Measurements from ENCODE around the gene PTCHD4. TPM values are rescaled to one million over a fixed set of nuclear protein-coding genes. Genes with fewer than 3 reads are reported as not detected.

The PTCHD4 gene
- total and polyA plus RNA-seq, 2 of the 13 experiments (the other 11 are each of a cell fraction or from before 2014, with no cell fraction given) = 28.4 to 32.9 TPM

DNA sequence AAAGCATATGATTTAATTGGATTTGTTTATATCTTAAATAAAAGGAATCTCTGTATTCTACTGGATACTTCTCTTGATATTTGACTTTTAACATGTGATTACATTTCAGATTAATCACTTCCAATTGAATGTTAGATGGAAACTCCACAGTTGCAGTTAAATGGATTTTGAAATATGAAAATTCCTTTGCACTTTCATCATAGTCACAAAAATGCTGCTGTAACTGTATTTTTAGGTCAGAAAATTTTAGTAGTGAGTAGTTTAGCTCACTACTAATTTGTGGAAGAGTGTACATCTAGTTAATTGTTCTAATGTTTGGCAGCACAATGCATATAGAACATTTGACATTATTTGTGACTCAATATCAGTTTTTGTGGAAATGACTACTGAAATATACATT lies 26.8 kb downstream of the PTCHD4 start:
- H3K79me2 ChIP-seq (ENCODE audit: insufficient read depth, low read length) = peaks cover 78% of the 10 kb centered on the region
- POLR2A ChIA-PET = no interaction called here
- no peak overlapping the region for H2AFZ ChIP-seq (ENCODE audit: low read length)
- TF ChIP-seq DPF2 (CRISPR knock-in tag; IDR thresholded peaks at IDR 0.05; ENCODE audit: borderline replicate concordance, low read depth) (no peak), NFKBIZ (CRISPR knock-in tag; IDR thresholded peaks at IDR 0.05) (no peak), GTF2F1 (IDR thresholded peaks at IDR 0.05; ENCODE audit: low read length) (no peak), ZNF136 (CRISPR knock-in tag; IDR thresholded peaks at IDR 0.05; ENCODE audit: low read depth) (no peak), SMARCE1 (IDR thresholded peaks at IDR 0.05; ENCODE audit: borderline replicate concordance) (no peak), ZNF775 (CRISPR knock-in tag; IDR thresholded peaks at IDR 0.05; ENCODE audit: borderline replicate concordance) (no peak), SP2 (CRISPR knock-in tag; IDR thresholded peaks at IDR 0.05) (no peak)
- peaks cover 27% of the 10 kb centered on the region for H4K20me1 ChIP-seq (ENCODE audit: insufficient read depth, low read length)
- in situ Hi-C loops (cut with HindIII; ENCODE audit: extremely low pct_ligation_motif_present, low pct_unique_long_range_greater_than_20kb) = no loop called here
- H3K9me3 ChIP-seq (ENCODE audit: low read length) = no peaks in the 10 kb centered on the region
- no peak for ATAC-seq
- BruUV-seq (replicated peaks) = no TSS peak
- FAIRE-seq = no peak
- intact Hi-C loops (cut with micrococcal nuclease; ENCODE audit: unreplicated experiment) = loop anchor here (10.0 kb wide), 1 partner anchor 391 kb away; no protein-coding TSS in a partner anchor
- DNase-seq (ENCODE audit: low spot score) = no peak
- no peak overlapping the region for H3K4me3 ChIP-seq (replicated peaks in 1 of 3; ENCODE audit: insufficient read depth in 1 of 3, low read depth in 2 of 3, low read length in 3 of 3)
- CTCF ChIA-PET (ENCODE audit: low intra/inter-chr PET ratio, low total read pairs) = no interaction called here
- H3K4me2 ChIP-seq (ENCODE audit: low read depth, low read length) = no peak overlapping the region
- no peaks in the 10 kb centered on the region for H3K27me3 ChIP-seq (ENCODE audit: control insufficient read depth in 1 of 2, insufficient read depth in 2 of 2, low read length in 2 of 2)
- H3K4me1 ChIP-seq (ENCODE audit: insufficient read depth, low read length) = peaks cover 22% of the 10 kb centered on the region
- no peak overlapping the region for H3K27ac ChIP-seq (ENCODE audit: extremely low read length, insufficient read depth, low read length)
- H3K36me3 ChIP-seq (replicated peaks in 1 of 2; ENCODE audit: control insufficient read depth in 1 of 2, insufficient read depth in 2 of 2, low read length in 2 of 2) = peaks cover 5 to 18% of the 10 kb centered on the region in 2 experiments
- H3K9ac ChIP-seq (ENCODE audit: insufficient read depth, low read depth, low read length) = no peak overlapping the region

DNA sequence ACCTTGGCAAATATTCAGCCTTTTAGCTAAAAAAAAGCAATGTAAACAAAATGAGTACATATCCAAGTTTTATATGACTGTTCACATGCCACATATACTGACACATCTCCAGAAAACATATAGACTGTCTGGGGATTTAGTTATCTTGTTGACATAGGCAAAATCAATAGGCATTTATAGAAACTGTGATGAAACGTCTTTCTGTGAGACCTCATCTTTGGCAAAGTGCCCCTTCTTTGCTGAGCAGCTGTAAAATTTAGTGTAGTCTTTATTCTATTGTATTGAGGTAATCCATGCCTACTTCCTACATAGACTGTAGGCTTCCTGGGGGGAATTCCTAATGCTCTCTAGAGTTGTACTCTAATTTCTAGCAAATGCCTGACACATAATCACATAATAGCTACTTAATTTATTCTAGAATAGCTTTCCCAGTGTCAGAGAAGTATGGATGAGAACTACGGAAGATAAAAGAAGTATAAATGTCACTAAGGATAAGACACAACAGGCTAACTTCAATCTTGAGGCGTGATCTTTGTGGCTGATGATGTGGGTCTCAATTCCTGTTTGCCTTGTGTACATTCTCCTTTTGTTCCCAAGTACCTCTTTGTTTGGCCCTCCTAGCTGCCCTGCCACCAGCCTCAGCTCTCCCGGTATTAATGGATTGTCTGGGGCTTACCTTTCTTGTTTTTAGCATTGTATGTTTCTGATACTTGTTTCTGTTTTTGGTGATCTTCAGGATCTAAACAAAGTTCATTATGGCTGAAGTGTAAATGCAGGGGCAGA lies 30.6 kb downstream of the PTCHD4 start:
- CTCF ChIA-PET (ENCODE audit: low intra/inter-chr PET ratio, low total read pairs) = no interaction called here
- no peak overlapping the region for H3K4me2 ChIP-seq (ENCODE audit: low read depth, low read length)
- peaks cover 16% of the 10 kb centered on the region for H4K20me1 ChIP-seq (ENCODE audit: insufficient read depth, low read length)
- no peak overlapping the region for H2AFZ ChIP-seq (ENCODE audit: low read length)
- peaks cover 22% of the 10 kb centered on the region for H3K4me1 ChIP-seq (ENCODE audit: insufficient read depth, low read length)
- H3K4me3 ChIP-seq (replicated peaks in 1 of 3; ENCODE audit: insufficient read depth in 1 of 3, low read depth in 2 of 3, low read length in 3 of 3) = no peak overlapping the region
- ATAC-seq (peak; percentile 42; the same call in 2 of the 3 replicates), DNase-seq (ENCODE audit: low spot score) (peak; percentile 62), FAIRE-seq (no peak)
- no peak overlapping the region for H3K27ac ChIP-seq (ENCODE audit: extremely low read length, insufficient read depth, low read length)
- in situ Hi-C loops (cut with HindIII; ENCODE audit: extremely low pct_ligation_motif_present, low pct_unique_long_range_greater_than_20kb) = no loop called here
- H3K9ac ChIP-seq (ENCODE audit: insufficient read depth, low read depth, low read length) = no peak overlapping the region
- peaks cover 4 to 13% of the 10 kb centered on the region in 2 experiments for H3K36me3 ChIP-seq (replicated peaks in 1 of 2; ENCODE audit: control insufficient read depth in 1 of 2, insufficient read depth in 2 of 2, low read length in 2 of 2)
- BruUV-seq (replicated peaks) = no TSS peak
- H3K9me3 ChIP-seq (ENCODE audit: low read length) = no peaks in the 10 kb centered on the region
- H3K27me3 ChIP-seq (ENCODE audit: control insufficient read depth in 1 of 2, insufficient read depth in 2 of 2, low read length in 2 of 2) = no peaks in the 10 kb centered on the region
- H3K79me2 ChIP-seq (ENCODE audit: insufficient read depth, low read length) = peaks cover 48% of the 10 kb centered on the region
- POLR2A ChIA-PET = interaction anchor here (0.9 kb wide), 1 partner anchor 10 kb away, joined by 3 read pairs; no protein-coding TSS in a partner anchor
- intact Hi-C loops (cut with micrococcal nuclease; ENCODE audit: unreplicated experiment) = loop anchor here (10.0 kb wide), 1 partner anchor 394 kb away; no protein-coding TSS in a partner anchor
- WGBS (ENCODE audit: low lambda C conversion rate) = 87% methylated on average over 4 of the region's 4 CpGs
- TF ChIP-seq FOXA3 (CRISPR knock-in tag; IDR thresholded peaks at IDR 0.05) (peak; percentile 60), NFATC3 (CRISPR knock-in tag; IDR thresholded peaks at IDR 0.05) (no peak), MAFK (conservative IDR thresholded peaks at IDR 0.05 in 1 of 2, IDR thresholded peaks at IDR 0.05 in 1 of 2; ENCODE audit: low read length in 2 of 2) (peak; percentile 2 to 26; a peak in 1 of 4 replicates), ONECUT2 (CRISPR knock-in tag; IDR thresholded peaks at IDR 0.05) (peak; percentile 74)
- TF ChIP-seq, protein P1, sequence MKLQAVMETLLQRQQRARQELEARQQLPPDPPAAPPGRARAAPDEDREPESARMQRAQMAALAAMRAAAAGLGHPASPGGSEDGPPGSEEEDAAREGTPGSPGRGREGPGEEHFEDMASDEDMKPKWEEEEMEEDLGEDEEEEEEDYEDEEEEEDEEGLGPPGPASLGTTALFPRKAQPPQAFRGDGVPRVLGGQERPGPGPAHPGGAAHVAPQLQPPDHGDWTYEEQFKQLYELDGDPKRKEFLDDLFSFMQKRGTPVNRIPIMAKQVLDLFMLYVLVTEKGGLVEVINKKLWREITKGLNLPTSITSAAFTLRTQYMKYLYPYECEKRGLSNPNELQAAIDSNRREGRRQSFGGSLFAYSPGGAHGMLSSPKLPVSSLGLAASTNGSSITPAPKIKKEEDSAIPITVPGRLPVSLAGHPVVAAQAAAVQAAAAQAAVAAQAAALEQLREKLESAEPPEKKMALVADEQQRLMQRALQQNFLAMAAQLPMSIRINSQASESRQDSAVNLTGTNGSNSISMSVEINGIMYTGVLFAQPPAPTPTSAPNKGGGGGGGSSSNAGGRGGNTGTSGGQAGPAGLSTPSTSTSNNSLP (IDR thresholded peaks at IDR 0.05; ENCODE audit: low read depth, low read length) = peak; percentile 85
- TF ChIP-seq, protein P2, sequence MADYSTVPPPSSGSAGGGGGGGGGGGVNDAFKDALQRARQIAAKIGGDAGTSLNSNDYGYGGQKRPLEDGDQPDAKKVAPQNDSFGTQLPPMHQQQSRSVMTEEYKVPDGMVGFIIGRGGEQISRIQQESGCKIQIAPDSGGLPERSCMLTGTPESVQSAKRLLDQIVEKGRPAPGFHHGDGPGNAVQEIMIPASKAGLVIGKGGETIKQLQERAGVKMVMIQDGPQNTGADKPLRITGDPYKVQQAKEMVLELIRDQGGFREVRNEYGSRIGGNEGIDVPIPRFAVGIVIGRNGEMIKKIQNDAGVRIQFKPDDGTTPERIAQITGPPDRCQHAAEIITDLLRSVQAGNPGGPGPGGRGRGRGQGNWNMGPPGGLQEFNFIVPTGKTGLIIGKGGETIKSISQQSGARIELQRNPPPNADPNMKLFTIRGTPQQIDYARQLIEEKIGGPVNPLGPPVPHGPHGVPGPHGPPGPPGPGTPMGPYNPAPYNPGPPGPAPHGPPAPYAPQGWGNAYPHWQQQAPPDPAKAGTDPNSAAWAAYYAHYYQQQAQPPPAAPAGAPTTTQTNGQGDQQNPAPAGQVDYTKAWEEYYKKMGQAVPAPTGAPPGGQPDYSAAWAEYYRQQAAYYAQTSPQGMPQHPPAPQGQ (CRISPR knock-in tag; IDR thresholded peaks at IDR 0.05; ENCODE audit: borderline replicate concordance) = no peak

Data from HepG2 (cell line).